Osteoblast (primary cell): ENCODE data around the gene ATP11B. TPM values are rescaled to one million over a fixed set of nuclear protein-coding genes. Genes with fewer than 3 reads are reported as not detected.
A peak's percentile ranks its signal among the peaks of the same experiment; 100 is the strongest.

Source experiments
- DNase-seq: peaks from one replicate; pipeline ENCODE4 v3.0.0; 2011; ENCODE audit warnings: low spot score, mixed read lengths; ENCODE audit not compliant: insufficient read length; ENCODE audit errors: missing footprints
- H2AFZ ChIP-seq: 2 replicates; pipeline ENCODE4 v1.6.0; 2011; ENCODE audit warnings: mild to moderate bottlenecking, low read length
- H3K27ac ChIP-seq: 2 replicates; pipeline ENCODE4 v1.5.1; 2011; ENCODE audit warnings: mild to moderate bottlenecking, low read depth, low read length, moderate library complexity
- H3K27me3 ChIP-seq: 2 replicates; pipeline ENCODE4 v1.6.0; 2012; ENCODE audit warnings: mild to moderate bottlenecking, control low read depth, inconsistent platforms, low read length, moderate library complexity; ENCODE audit not compliant: insufficient read depth
- H3K36me3 ChIP-seq: 2 replicates; pipeline ENCODE4 v1.5.1; 2011; ENCODE audit warnings: mild to moderate bottlenecking, low read length, control low read depth, moderate library complexity; ENCODE audit not compliant: insufficient read depth
- H3K4me1 ChIP-seq: 2 replicates; pipeline ENCODE4 v1.5.1; 2011; ENCODE audit warnings: mild to moderate bottlenecking, low read length, control low read depth, moderate library complexity; ENCODE audit not compliant: insufficient read depth
- H3K4me2 ChIP-seq: 2 replicates; pipeline ENCODE4 v1.6.0; 2011; ENCODE audit warnings: mild to moderate bottlenecking, low read length; ENCODE audit not compliant: insufficient read depth
- H3K4me3 ChIP-seq: fragments of 200-600 bp; sonication (generic); 3 replicates; pipeline ENCODE4 v1.5.1; 2012; ENCODE audit warnings: mild to moderate bottlenecking, low read length, inconsistent platforms; ENCODE audit not compliant: insufficient read depth
- H3K79me2 ChIP-seq: 2 replicates; pipeline ENCODE4 v1.6.0; 2012; ENCODE audit warnings: mild to moderate bottlenecking, low read length, control low read depth, inconsistent platforms; ENCODE audit not compliant: insufficient read depth
- H3K9me3 ChIP-seq: 2 replicates; pipeline ENCODE4 v1.5.1; 2011; ENCODE audit warnings: low read depth, low read length, control low read depth
- H4K20me1 ChIP-seq: 2 replicates; pipeline ENCODE4 v1.6.0; 2012; ENCODE audit warnings: mild to moderate bottlenecking, low read length, control low read depth; ENCODE audit not compliant: insufficient read depth
- total RNA-seq: library from RNA; depleted of rRNA; stranded (reverse); fragments of >200 nt; gene quantifications from 2 replicates; pipeline ENCODE4 v1.2.3, GENCODE V29; 2012
- TF ChIP-seq, protein P1 (sequence below): IDR thresholded peaks from 2 replicates; pipeline ENCODE4 v1.5.1; 2011; ENCODE audit warnings: mild to moderate bottlenecking, low read depth, low read length, moderate library complexity; ENCODE audit errors: extremely low read depth

The ATP11B gene
- total RNA-seq, 1 donor: 71.3 TPM

- Histone ChIP-seq H3K27ac (no peak overlapping the region), H2AFZ (no peak overlapping the region), H3K36me3 (peaks cover 9% of the 10 kb centered on the region), H3K4me1 (no peaks in the 10 kb centered on the region), H4K20me1 (no peaks in the 10 kb centered on the region), H3K9me3 (no peaks in the 10 kb centered on the region), H3K4me3 (no peak overlapping the region), H3K4me2 (no peak overlapping the region), H3K27me3 (no peaks in the 10 kb centered on the region), H3K79me2 (peaks cover 4% of the 10 kb centered on the region)
- TF ChIP-seq, protein P1, sequence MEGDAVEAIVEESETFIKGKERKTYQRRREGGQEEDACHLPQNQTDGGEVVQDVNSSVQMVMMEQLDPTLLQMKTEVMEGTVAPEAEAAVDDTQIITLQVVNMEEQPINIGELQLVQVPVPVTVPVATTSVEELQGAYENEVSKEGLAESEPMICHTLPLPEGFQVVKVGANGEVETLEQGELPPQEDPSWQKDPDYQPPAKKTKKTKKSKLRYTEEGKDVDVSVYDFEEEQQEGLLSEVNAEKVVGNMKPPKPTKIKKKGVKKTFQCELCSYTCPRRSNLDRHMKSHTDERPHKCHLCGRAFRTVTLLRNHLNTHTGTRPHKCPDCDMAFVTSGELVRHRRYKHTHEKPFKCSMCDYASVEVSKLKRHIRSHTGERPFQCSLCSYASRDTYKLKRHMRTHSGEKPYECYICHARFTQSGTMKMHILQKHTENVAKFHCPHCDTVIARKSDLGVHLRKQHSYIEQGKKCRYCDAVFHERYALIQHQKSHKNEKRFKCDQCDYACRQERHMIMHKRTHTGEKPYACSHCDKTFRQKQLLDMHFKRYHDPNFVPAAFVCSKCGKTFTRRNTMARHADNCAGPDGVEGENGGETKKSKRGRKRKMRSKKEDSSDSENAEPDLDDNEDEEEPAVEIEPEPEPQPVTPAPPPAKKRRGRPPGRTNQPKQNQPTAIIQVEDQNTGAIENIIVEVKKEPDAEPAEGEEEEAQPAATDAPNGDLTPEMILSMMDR: no peak
- DNase-seq: peak; percentile 25
Measured at GRCh38 chr3:182959474-182960350, 166.4 kb downstream of the ATP11B start.

DNA sequence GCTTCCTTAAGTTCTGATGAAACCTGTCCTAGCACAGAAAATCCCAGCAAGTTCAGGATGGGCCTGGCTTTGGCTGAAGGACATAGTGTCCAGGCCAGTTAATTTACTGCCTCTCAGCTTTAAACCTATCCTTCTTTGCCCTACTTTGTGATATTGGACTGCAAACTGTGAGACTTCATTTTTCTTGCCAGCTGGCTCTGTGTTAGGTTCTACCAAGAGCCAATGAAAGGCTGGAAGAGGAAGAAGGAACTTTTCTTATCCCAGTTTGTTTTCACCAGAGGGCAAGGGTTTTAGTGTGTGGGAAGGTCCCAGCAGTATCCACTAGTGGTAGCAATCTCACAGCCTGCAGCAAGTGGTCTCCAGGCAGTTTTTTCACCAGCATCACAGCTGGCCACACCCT is 168.9 kb downstream of the ATP11B start:
- Histone ChIP-seq H3K36me3 (peaks cover 8% of the 10 kb centered on the region), H3K4me1 (no peaks in the 10 kb centered on the region), H2AFZ (no peak overlapping the region), H3K27ac (no peak overlapping the region), H3K27me3 (no peaks in the 10 kb centered on the region), H3K4me3 (no peak overlapping the region), H3K79me2 (peaks cover 21% of the 10 kb centered on the region), H3K9me3 (no peaks in the 10 kb centered on the region), H3K4me2 (no peak overlapping the region), H4K20me1 (no peaks in the 10 kb centered on the region)
- no peak for DNase-seq
- TF ChIP-seq, protein P1: no peak

DNA sequence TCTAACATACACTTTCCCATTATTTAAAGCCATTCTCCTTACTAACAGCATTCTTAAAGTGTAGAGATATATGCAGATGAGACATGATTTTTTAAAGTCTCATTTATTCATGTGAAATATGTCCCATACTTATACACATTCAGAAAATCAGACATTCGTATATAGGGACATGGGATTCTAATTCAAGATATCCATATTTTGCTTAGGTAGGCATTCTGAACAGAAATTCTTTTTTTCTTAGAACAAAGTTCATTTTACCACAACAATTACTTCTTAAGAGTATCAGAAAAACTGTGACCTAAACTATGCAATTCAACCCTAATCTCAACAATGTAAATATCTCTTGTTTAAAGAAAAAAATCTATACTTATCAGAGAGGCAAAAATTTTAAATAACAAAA is 170.9 kb downstream of the ATP11B start:
- TF ChIP-seq, protein P1: no peak
- H3K36me3 ChIP-seq: no peaks in the 10 kb centered on the region
- no peak overlapping the region for H2AFZ ChIP-seq
- no peaks in the 10 kb centered on the region for H3K27me3 ChIP-seq
- no peak overlapping the region for H3K27ac ChIP-seq
- H3K4me1 ChIP-seq: peaks cover 4% of the 10 kb centered on the region
- no peak for DNase-seq
- no peak overlapping the region for H3K4me2 ChIP-seq
- H4K20me1 ChIP-seq: no peaks in the 10 kb centered on the region
- H3K4me3 ChIP-seq: no peak overlapping the region
- H3K79me2 ChIP-seq: peaks cover 39% of the 10 kb centered on the region
- H3K9me3 ChIP-seq: no peaks in the 10 kb centered on the region

- H3K79me2 ChIP-seq: peaks cover 51% of the 10 kb centered on the region
Measured at GRCh38 chr3:182965861-182966366, 172.6 kb downstream of the ATP11B start.

More at GRCh38 chr3:182965861-182966366, 172.6 kb downstream of the ATP11B start:
- Histone ChIP-seq H3K4me1 (peaks cover 12% of the 10 kb centered on the region), H3K27me3 (no peaks in the 10 kb centered on the region), H3K4me3 (no peak overlapping the region), H3K27ac (no peak overlapping the region), H2AFZ (no peak overlapping the region), H3K4me2 (no peak overlapping the region), H3K36me3 (no peaks in the 10 kb centered on the region), H3K9me3 (no peaks in the 10 kb centered on the region), H4K20me1 (no peaks in the 10 kb centered on the region)
- TF ChIP-seq, protein P1: no peak
- DNase-seq: no peak
